NCI-H510A (cell line): ENCODE measurements around the gene PRKAR1B.
"Not testable (repeated sequence)": the region's sequence is repeated elsewhere in the genome, so short reads cannot be mapped to it uniquely, and the experiment has no call there.

Experiments
- DNase-seq: peaks from one replicate; lab custom pipeline; 2025; lab: John Stamatoyannopoulos, UW

The PRKAR1B gene

DNA sequence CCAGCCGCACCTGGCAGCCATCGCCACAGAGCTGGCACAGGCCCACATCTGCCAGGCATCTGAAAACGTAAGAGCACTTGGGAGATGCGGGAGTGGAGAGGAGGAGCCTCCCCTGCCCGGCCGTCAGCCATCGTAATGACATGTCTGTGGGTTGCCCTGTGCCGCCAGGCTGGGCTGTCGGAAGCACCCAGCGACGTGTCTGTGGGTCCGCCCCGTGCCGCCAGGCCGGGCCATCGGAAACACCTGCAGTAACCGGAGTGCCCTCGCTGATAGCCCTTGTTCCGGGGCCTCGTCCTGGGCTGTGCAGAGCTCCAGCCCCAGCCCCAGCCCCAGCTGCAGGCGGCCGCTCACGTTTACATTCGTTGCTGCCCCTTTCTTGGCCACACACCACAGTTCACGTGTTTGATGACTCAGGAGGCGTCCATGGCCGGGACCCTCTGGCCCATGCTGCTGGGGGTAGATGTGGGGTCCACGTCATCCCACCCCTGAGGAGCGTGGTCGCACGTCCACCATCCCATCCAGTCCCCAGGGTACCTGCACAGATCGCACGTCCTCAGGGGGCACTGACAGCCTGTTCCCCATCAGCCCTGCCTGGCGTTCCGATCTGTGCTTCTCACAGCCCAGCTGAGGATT, 30.0 kb upstream of the PRKAR1B start:
- DNase-seq = no peak

DNA sequence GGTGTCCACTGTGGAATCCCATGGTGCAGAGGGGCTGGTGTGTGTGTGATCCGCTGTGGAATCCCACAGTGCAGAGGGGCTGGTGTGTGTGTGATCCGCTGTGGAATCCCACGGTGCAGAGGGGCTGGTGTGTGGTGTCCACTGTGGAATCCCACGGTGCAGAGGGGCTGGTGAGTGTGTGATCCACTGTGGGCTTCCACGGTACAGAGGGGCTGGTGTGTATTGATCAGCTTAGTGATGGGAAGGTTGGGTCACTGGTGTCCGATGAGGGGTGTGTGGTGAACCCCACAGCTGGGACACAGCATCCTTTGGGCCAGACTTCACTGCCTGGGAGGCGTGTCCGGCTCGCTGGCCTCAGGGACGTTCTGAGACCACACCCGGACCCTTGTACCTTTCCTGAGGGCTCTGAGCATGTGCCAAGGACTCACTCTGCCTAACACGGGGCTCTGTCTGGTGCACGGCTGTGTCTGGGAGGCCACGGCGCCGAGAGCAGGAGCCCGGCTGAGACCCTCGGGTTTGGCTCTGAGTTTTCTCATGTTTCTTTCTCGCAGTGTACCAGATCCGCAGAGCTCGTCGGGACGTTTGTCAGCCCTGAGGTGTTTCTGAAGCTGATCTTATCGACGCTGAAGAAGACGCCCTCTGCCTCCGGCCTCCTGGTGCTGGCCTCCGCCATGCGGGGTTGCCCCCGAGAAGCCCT, 29.3 kb upstream of the PRKAR1B start:
- no peak for DNase-seq

DNA sequence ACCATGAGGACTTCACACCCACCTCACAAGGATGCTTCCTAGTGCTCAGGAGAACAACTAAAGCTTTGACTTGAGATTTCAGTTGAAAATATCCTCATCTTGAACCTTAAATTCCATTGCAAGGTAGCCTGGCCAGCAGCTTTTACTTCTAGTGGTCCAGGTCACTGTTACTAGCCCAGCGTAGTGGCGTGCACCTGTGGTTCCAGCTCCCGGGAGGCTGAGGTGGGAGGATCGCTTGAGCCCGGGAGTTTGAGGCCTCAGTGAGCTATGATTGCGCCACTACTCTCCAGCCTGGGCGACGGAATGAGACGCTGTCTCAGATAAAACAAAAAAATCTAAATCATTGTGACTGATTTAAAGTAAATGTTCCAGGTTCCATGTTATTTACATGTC, 28.3 kb upstream of the PRKAR1B start:
- no peak for DNase-seq

DNA sequence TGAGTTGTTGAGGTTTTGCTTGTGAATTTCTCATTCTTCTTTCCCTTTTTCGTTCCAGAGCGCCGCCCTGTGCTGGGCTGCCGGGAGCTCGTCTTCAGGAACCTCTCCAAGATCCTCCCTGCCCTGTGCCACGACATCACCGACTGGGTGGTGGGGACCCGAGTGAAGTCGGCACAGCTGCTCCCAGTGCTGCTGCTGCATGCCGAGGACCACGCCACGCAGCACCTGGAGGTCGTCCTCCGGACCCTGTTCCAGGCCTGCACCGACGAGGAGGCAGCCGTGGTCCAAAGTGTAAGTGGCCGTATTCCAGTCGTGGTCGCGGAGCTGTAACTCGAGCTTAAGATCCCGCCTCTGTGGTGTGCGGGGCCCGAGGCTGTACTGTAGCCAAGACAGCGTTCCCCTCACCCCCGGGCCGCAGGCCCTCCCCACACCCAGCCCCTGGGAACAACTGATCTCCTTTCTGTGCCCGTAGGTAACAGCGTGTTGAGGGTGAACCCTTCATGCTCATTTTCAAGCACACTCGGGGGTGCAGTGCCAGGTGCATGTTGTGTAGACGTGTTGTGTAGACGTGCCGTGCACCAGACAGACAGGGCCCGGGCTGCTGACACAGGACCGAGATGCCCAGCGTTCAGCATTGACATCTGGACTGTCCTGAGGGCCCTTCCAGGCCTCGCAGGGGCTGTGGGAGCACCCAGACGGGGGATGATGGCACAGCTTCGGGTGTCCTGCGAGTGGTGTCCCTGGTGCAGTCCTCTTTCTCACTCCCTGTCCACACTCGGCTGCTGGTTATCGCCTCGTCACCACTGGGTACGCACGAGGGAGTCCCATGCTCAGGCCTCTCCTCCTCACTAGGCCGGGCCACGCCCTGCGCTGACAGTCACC, 27.7 kb upstream of the PRKAR1B start:
- DNase-seq = no peak

GRCh38 chr7:753190-753589, 26.1 kb upstream of the PRKAR1B start:
- DNase-seq = no peak

DNA sequence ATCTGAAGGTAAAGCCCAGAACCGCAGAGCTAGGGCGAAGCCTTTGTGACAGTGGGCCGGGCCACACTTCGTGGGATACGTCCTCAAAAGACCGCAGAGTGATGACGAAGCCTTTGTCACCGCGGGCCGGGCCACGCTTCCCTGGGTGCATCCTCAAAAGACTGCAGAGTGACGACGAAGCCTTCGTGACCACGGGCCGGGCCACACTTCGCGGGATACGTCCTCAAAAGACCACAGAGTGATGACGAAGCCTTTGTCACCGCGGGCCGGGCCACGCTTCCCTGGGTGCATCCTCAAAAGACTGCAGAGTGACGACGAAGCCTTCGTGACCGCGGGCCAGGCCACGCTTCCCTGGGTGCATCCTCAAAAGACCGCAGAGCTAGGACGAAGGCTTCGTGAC, 25.2 kb upstream of the PRKAR1B start:
- not testable (repeated sequence) for DNase-seq

DNA sequence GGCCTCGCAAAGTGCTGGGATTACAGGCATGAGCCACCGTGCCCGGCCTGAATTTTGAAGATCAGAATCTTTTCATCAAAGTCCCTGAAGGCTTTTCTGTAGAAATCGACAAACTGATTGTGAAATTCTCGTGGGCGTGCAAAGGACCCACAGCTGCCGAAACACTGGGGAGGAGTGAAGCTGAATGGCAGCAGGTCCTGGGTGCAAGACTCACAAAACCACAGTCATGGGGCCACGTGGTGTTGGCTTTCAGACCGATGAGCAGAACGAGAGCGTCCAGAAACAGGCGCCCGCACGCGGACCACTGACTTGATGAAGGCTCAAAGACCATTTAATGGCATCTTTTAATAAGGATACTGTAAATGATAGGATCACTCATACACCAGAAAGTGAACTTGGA, 24.7 kb upstream of the PRKAR1B start:
- DNase-seq = no peak

- no peak for DNase-seq
Observed at GRCh38 chr7:750111-750905, 23.2 kb upstream of the PRKAR1B start.

DNA sequence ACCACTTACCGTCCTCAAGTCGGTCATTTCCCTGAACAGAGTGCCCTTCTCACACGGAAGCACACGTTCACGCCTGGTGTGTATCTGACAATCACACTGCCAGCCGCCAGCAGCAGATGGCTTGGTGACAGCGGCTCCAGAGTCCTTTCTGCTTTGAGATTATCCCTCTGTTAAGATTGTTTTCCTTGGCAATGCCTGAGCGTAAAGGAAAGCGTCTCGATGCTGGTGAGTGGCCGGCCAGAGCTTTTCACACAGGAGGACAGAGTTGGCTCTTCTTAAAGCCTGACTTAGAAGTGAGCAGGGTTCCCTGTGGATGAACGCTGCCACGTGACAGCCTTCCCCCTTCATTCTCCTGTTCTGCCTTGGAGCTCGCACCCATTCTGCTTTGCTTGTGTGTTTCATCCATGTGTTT, 22.1 kb upstream of the PRKAR1B start:
- no peak for DNase-seq

GRCh38 chr7:748446-748845, 21.4 kb upstream of the PRKAR1B start:
- no peak for DNase-seq

DNA sequence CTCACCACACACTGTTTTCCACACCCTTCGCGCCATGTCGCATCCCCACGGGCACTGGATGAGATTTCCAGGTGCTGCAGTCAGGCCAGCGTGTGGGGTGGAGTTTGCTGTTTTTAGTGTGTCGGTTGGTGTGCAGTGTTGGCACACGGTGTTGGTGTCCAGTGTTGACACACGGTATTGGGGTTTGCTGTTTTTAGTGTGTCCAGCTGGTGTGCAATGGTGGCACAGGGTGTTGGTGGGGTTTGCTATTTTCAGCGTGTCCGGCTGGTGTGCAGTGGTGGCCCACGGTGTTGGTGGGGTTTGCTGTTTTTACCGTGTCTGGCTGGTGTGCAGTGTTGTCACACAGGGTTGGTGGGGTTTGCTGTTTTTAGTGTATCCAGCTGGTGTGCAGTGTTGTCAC, 20.1 kb upstream of the PRKAR1B start:
- no peak for DNase-seq

- DNase-seq = no peak
Observed at GRCh38 chr7:746155-747061, 19.3 kb upstream of the PRKAR1B start.

GRCh38 chr7:745431-746154, 18.5 kb upstream of the PRKAR1B start:
- DNase-seq = no peak

DNA sequence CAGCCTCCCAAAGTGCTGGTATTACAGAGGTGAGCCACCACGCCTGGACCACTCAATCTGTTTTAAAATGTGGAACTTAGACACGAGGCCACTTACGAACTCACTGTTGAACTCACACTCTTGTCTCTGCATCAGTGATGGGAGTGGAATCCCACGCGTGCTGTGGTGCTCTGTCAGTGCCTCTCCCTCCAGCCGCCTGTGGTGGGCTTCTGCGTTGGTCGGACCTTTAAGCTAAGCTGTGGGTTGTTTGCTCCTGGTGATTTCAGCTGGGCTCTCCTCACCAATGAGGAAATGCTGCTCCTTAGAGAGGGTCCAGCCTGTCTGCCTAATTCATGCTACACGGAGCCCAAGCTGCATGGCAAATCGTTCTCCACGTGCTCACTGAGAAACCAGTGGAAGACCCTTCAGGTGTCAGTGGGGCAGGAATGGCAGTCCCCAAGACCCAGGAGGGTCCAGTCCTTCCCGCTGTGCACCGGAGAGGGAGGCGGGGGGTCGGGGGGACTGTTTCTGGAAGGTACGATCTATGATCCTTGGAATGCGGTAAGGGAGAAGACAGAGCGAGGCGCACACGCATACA, 17.9 kb upstream of the PRKAR1B start:
- no peak for DNase-seq

- not testable (repeated sequence) for DNase-seq
Observed at GRCh38 chr7:744128-744520, 17.0 kb upstream of the PRKAR1B start.

DNA sequence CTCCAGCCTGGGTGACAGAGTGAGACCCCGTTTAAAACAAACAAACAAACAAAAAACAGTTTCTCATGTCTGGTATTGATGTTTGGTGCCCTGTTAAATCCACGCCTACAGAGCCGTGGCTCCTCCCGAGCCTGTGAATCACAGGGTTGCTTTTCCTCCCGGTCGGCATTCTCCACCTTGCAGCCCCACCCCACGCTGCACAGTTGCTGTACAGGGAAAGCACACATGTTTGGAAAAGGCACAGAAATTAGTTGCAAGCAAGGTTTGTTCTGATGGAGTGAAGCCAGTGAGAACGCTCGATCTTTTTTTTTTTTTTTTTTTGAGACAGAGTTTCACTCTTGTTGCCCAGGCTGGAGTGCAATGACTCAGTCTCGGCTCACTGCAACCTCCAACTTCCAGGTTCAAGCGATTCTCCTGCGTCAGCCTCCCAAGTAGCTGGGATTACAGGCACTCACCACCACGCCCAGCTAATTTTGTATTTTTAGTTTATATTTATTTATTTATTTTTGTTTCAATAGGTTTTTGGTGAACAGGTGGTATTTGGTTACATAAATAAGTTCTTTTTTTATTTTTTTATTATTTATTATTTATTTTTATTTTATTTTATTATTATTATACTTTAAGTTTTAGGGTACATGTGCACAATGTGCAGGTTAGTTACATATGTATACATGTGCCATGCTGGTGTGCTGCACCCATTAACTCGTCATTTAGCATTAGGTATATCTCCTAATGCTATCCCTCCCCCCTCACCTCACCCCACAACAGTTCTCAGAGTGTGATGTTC, 16.5 kb upstream of the PRKAR1B start:
- not testable (repeated sequence) for DNase-seq

GRCh38 chr7:742791-743190, 15.7 kb upstream of the PRKAR1B start:
- DNase-seq = no peak

- no peak for DNase-seq
Observed at GRCh38 chr7:741850-742249, 14.8 kb upstream of the PRKAR1B start.

GRCh38 chr7:741191-741671, 14.2 kb upstream of the PRKAR1B start:
- no peak for DNase-seq
